ENCODE measurements around the gene SPRTN.

DNA sequence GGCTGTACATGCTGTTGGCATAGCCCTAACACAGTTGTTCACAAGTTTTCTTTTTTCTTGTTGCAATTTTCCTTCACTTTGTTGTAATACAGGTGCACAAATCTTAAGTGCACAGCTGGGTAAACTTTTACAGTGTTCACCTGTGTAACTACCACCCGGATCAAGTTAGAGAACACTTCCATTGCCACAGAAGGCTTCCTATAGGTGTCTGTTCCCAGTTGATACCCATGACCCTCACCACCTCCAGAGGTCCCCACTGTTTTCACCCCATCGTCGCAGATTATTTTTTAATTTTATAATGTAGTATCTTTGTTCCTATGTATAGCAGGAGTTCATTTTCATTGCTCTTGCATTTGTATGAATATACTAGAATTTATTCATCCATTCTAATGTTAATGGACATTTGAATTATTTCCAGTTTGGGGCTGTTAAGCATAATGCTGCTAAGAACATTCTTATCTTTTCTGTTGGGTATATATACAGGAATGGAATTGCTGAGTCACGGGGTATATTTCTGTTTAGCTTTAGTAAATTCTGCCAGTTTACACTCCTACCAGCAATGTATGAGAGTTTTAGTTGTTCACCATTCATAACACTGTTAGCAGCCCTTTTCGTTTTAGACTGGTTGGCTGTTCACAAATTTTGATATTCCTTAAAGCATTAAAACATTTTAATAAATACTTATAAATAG, 16.4 kb downstream of the SPRTN start:
- no peak for TF ChIP-seq EZH2phosphoT487 (IDR thresholded peaks at IDR 0.05; ENCODE audit: low read depth)
- TF ChIP-seq, protein P1, sequence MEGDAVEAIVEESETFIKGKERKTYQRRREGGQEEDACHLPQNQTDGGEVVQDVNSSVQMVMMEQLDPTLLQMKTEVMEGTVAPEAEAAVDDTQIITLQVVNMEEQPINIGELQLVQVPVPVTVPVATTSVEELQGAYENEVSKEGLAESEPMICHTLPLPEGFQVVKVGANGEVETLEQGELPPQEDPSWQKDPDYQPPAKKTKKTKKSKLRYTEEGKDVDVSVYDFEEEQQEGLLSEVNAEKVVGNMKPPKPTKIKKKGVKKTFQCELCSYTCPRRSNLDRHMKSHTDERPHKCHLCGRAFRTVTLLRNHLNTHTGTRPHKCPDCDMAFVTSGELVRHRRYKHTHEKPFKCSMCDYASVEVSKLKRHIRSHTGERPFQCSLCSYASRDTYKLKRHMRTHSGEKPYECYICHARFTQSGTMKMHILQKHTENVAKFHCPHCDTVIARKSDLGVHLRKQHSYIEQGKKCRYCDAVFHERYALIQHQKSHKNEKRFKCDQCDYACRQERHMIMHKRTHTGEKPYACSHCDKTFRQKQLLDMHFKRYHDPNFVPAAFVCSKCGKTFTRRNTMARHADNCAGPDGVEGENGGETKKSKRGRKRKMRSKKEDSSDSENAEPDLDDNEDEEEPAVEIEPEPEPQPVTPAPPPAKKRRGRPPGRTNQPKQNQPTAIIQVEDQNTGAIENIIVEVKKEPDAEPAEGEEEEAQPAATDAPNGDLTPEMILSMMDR (IDR thresholded peaks at IDR 0.05; ENCODE audit: low read depth, low read length) = no peak

All from OCI-LY3 (cell line).